ENCODE data around the gene KCNH3.

The KCNH3 gene

GRCh38 chr12:49545815-49546214, 7.0 kb downstream of the KCNH3 start:
- DNase-seq (ENCODE audit: low read depth, low spot score): no peak

GRCh38 chr12:49546481-49546880, 7.7 kb downstream of the KCNH3 start:
- DNase-seq (ENCODE audit: low read depth, low spot score): no peak

DNA sequence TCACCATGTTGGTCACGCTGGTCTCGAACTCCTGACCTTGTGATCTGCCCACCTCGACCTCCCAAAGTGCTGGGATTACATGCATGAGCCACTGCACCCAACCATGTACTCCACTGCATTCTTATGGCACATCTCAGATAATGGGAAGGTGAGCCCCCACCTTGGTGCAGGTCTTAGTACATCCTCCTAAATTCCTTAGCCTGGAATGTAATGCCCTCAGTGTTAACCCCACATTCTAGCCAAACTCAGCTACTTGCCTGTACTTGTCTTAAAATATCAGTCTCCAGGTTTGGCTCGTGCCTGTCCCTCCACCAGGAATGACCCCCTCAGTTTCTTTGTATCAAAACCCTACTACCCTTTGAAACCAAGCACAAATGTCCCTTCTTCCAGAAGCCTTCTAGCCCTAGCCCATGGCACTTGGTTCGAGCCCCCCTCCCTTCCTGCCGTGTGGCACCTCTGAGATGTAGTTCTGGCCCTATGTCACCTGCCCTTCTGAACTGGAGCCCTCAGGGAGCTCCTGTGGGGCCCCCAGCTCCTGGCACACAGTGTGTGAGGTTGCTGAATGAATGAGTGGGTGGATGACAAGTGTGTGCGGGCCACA, 8.4 kb downstream of the KCNH3 start:
- no peak for DNase-seq (ENCODE audit: low read depth, low spot score)

DNA sequence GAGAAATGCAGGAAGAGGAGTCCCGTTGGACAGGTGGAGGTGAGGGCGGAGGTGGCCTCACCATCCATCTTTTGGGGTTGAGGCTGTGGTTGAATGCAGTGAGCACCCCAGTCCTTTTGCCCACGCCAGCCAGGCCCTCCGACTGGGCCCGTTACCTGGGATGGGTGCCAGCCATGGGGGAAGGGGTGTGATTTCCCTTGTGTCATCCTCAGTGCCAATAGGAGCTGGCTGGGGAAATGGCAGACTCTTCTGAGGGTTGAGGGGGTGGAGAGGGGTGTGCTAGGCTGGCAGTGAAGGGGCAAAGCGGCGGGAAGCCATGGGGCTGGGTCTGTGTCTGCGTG, 9.6 kb downstream of the KCNH3 start:
- no peak for DNase-seq (ENCODE audit: low read depth, low spot score)

GRCh38 chr12:49548822-49549648, 10.2 kb downstream of the KCNH3 start:
- no peak for DNase-seq (ENCODE audit: low read depth, low spot score)

DNA sequence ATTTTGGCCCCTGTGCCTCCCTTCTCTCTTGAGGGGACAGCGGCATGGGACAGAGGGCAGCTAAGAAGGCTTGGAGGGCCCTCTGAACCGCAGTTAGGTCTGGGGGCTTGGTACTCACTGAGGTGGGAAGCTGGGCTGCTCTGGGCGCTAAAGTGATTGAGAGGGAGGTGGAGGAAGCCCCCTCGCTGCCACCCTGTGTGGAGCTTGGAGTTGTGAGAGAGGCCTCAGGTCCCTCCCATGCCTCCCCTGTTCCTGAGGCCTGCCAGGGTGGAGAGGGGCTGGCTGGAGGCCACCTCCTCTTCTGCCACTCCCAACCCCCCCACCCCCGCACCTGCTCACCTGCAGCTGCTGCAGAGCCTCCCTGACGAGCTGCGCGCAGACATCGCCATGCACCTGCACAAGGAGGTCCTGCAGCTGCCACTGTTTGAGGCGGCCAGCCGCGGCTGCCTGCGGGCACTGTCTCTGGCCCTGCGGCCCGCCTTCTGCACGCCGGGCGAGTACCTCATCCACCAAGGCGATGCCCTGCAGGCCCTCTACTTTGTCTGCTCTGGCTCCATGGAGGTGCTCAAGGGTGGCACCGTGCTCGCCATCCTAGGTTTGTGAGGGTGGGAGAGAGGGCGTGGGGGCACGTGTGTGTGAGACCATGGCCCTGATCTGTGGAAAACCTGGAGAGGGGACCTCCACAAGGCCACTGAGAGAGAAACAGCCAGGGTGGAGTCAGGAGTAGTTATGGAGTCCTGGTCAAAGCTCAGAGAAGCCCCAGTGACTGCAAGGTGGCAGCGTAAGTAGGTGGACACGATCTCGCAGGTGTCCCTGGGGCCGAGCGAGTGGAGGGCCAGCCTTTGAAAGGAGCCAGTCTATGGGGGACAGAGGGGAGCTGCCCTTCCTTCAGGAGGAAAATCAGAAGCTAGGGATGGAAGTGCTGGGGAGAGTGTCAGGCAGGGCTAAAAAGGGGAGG, 11.2 kb downstream of the KCNH3 start:
- DNase-seq (ENCODE audit: low read depth, low spot score): no peak

DNA sequence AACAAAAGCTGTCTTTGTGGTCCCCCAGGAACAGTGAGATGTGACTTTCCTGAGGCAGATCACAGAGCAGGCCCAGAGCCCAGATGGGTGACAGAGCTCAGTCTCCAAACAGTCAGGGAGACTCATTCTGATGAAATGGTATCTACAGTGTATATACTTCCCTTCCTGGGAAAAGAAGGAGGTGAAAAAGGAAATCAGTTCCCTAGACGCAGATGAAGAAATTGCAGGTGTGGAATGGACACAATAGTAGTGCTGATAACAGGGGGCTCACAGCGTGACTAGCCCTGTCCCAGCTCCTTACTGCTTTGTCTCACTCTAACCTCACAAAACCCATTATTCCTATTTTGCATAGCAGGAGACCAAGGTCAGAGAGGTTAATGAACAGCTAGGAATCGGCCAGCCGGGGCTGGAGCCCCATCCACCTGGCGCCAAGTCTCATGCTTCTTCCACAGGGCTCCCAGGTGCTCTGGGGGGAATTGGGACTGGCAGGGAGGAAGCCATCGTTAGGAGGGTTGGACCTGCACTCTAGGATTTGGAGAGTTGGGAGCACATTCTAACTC, 11.9 kb downstream of the KCNH3 start:
- DNase-seq (ENCODE audit: low read depth, low spot score): no peak

DNA sequence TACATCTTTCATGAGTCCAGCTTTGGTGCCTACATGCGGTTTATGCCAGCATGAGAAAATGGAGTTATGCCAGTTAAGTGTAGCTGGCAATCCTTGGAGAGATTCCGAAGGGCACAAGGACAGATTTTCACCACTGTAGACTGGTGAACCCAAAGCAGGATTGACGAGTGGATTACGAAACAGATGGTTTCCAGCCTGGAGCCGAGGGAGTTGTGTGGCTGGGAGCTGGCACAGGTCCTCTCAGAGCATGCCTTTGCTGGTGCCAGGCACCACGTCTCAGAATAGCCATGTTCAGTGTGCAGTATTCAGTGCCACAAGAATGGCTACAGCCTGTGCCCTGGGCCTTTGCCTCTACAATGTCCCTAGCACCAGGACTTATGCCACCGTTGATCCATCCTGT, 13.2 kb downstream of the KCNH3 start:
- DNase-seq (ENCODE audit: low read depth, low spot score): no peak

GRCh38 chr12:49552425-49552824, 13.6 kb downstream of the KCNH3 start:
- no peak for DNase-seq (ENCODE audit: low read depth, low spot score)

DNA sequence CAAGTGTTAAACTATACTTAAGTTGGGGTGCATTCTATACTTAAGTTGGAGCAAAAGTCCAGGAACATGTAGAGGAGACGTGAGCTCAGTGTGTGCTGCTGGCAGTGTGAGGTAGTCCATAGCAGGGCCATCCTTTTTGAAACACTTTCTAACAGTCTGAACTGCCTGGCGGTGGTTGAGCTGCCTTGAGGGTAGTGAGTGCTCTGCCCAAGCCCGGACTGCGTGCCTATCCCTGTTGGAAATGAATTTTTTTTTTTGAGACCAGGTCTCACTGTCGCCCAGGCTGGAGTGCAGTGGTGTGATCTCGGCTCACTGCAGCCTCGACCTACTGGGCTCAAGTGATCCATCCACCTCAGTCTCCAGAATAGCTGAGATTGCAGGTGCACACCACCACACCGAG, 14.1 kb downstream of the KCNH3 start:
- DNase-seq (ENCODE audit: low read depth, low spot score): no peak

DNA sequence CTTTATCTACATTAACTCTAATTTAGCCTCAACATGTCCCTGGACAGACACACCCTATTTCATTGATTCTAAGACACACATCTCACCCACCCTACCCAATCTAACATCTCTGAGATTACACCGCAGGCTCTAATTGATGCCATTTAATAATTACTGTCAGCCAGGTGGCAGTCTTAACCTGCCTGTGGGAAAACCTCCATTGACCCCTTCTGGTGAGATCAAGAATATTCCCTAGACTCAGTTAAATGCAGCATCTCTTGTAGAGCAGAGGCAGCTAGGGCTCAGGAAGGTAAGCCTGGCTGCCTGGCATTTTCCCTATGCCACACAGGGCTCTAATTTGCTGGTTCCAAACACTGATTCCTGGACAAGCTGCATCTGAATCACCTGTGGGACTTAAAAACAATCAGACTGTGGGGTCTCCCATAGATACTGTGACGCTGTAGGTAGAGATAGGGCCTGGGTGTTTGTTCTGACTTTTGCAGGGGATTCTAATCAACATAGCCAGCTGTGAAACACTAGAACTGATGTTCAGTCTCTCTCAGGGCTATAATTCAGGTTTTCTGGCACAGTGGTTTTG, 14.8 kb downstream of the KCNH3 start:
- no peak for DNase-seq (ENCODE audit: low read depth, low spot score)

- no peak for DNase-seq (ENCODE audit: low read depth, low spot score)
Measured at GRCh38 chr12:49554266-49554665, 15.4 kb downstream of the KCNH3 start.

- no peak for DNase-seq (ENCODE audit: low read depth, low spot score)
Measured at GRCh38 chr12:49555631-49556390, 17.0 kb downstream of the KCNH3 start.

GRCh38 chr12:49556391-49557186, 17.8 kb downstream of the KCNH3 start:
- no peak for DNase-seq (ENCODE audit: low read depth, low spot score)

DNA sequence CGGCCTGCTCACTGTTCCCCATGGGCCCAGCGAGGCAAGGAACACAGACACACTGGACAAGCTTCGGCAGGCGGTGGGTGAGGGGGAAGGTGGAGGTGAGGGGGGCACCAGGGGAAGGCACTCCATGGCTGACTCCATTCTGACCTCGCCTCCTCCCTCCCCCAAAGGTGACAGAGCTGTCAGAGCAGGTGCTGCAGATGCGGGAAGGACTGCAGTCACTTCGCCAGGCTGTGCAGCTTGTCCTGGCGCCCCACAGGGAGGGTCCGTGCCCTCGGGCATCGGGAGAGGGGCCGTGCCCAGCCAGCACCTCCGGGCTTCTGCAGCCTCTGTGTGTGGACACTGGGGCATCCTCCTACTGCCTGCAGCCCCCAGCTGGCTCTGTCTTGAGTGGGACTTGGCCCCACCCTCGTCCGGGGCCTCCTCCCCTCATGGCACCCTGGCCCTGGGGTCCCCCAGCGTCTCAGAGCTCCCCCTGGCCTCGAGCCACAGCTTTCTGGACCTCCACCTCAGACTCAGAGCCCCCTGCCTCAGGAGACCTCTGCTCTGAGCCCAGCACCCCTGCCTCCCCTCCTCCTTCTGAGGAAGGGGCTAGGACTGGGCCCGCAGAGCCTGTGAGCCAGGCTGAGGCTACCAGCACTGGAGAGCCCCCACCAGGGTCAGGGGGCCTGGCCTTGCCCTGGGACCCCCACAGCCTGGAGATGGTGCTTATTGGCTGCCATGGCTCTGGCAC, 18.5 kb downstream of the KCNH3 start:
- no peak for DNase-seq (ENCODE audit: low read depth, low spot score)

DNA sequence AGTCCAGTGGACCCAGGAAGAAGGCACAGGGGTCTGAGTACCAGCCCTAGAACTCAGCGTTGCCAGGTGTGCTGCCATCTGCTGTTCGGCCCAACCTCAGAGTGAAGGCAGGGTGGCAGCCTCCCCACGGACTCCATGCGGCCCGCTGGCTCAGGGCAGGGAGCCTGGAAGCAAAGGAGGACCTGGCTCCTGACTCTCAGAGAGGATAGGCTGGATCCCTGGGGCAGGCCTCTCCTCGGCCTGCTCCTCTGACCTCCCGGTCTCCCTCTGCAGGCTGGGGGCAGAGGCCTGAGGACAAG, 19.0 kb downstream of the KCNH3 start:
- no peak for DNase-seq (ENCODE audit: low read depth, low spot score)

- DNase-seq (ENCODE audit: low read depth, low spot score): no peak
Measured at GRCh38 chr12:49558526-49558925, 19.7 kb downstream of the KCNH3 start.

DNA sequence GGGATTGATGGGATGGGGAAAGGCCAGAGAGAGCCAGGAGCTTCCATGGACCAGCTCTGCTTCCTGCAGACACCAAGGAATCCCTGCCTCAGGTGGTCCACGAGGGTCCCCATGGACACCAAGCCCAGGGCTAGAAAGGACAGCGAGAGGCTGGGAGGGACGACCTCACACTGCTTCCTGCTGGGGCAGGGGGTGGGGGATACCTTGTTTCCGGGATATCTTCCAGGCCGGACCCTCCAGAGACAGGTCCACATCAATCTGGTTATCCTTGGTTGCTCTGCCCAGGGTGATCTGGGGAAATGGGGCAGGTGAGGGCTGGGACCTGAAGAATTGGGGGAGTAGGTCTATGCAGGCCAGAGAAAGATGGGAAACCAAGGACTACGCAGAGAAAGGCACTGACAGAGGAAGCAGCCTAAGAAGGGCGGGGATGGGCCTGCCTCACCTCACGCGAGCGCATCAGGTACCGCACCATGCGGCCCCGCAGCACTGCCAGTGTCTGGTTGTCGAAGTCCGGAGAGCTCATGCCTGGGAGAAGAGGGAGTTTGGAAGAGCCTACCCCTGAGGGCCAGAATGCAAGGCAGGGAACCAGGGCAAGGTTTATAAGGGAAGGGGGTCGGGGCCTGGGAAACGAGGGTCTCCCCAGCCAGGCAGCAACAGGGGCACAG, 20.3 kb downstream of the KCNH3 start:
- no peak for DNase-seq (ENCODE audit: low read depth, low spot score)

GRCh38 chr12:49560695-49561094, 21.9 kb downstream of the KCNH3 start:
- no peak for DNase-seq (ENCODE audit: low read depth, low spot score)

All from iPS DF 19.7 (cell line).